Neural cell (in vitro differentiated cells): Measurements from ENCODE around the gene FAF1. TPM values are rescaled to one million over a fixed set of nuclear protein-coding genes. Genes with fewer than 3 reads are reported as not detected.

ENCODE experiments used
- H2AFZ ChIP-seq: fragments of 200-600, 300-800 bp; sonication (generic), shearing (Covaris generic); 2 replicates; pipeline ENCODE4 v1.6.0; 2014; ENCODE audit warnings: low read depth, mild to moderate bottlenecking, antibody characterized with exemption, low read length, moderate library complexity
- H3F3A ChIP-seq: fragments of 200-600 bp; shearing (Covaris generic); 2 replicates; pipeline ENCODE4 v1.6.1; 2016; ENCODE audit warnings: mild to moderate bottlenecking, moderate library complexity, mixed read lengths, antibody characterized with exemption, low read length; ENCODE audit not compliant: insufficient read depth, poor library complexity, severe bottlenecking
- H3K27ac ChIP-seq: fragments of 200-600, 300-800 bp; sonication (generic), shearing (Covaris generic); 2 replicates; pipeline ENCODE4 v1.5.1; 2014; ENCODE audit warnings: mild to moderate bottlenecking, low read length, moderate library complexity
- H3K27me3 ChIP-seq: fragments of 300-800, 200-600 bp; sonication (generic), shearing (Covaris generic); 2 replicates; pipeline ENCODE4 v1.6.0; 2014; ENCODE audit warnings: mild to moderate bottlenecking, low read depth, low read length, moderate library complexity; ENCODE audit not compliant: insufficient read depth
- H3K36me3 ChIP-seq: fragments of 300-800, 200-600 bp; sonication (generic), shearing (Covaris generic); 2 replicates; pipeline ENCODE4 v1.5.1; 2014; ENCODE audit warnings: mild to moderate bottlenecking, antibody characterized with exemption, low read length, moderate library complexity; ENCODE audit not compliant: insufficient read depth
- H3K4me2 ChIP-seq: fragments of 300-800, 200-600 bp; sonication (generic), shearing (Covaris generic); 2 replicates; pipeline ENCODE4 v1.6.0; 2014; ENCODE audit warnings: mild to moderate bottlenecking, low read length
- H3K4me3 ChIP-seq: fragments of 300-800, 200-600 bp; sonication (generic), shearing (Covaris generic); 2 replicates; pipeline ENCODE4 v1.5.1; 2014; ENCODE audit warnings: mild to moderate bottlenecking, low read length, moderate library complexity
- H3K79me2 ChIP-seq: fragments of 200-600 bp; shearing (Covaris generic); replicated peaks from 2 replicates; pipeline ENCODE4 v1.6.0; 2014; ENCODE audit warnings: mild to moderate bottlenecking, low read length, moderate library complexity; ENCODE audit not compliant: insufficient read depth
- H3K9ac ChIP-seq: fragments of 300-800, 200-600 bp; sonication (generic), shearing (Covaris generic); 2 replicates; pipeline ENCODE4 v1.6.1; 2016; ENCODE audit warnings: mild to moderate bottlenecking, low read length, mixed read lengths
- H3K9me2 ChIP-seq: fragments of 200-600 bp; shearing (Covaris generic); 2 replicates; pipeline ENCODE4 v1.6.1; 2016; ENCODE audit warnings: mild to moderate bottlenecking, low read length, mixed read lengths; ENCODE audit not compliant: insufficient read depth
- H3K9me3 ChIP-seq: fragments of 200-600, 300-800 bp; sonication (generic), shearing (Covaris generic); 2 replicates; pipeline ENCODE4 v1.6.1; 2016; ENCODE audit warnings: mild to moderate bottlenecking, mixed run types, low read length, moderate library complexity, mixed read lengths
- H4K20me1 ChIP-seq: fragments of 200-600 bp; shearing (Covaris generic); 2 replicates; pipeline ENCODE4 v1.6.1; 2016; ENCODE audit warnings: mild to moderate bottlenecking, mixed run types; ENCODE audit not compliant: insufficient read depth
- CTCF ChIP-seq: fragments of 450-650 bp; IDR thresholded peaks from 2 replicates; pipeline ENCODE4 v1.5.1; 2014; ENCODE audit warnings: antibody characterized with exemption, mild to moderate bottlenecking, moderate library complexity; ENCODE audit not compliant: poor library complexity, severe bottlenecking
- EP300 ChIP-seq: fragments of 450-650 bp; conservative IDR thresholded peaks from 2 replicates; pipeline ENCODE4 v1.6.1; 2014; ENCODE audit warnings: antibody characterized with exemption, mild to moderate bottlenecking, moderate library complexity; ENCODE audit not compliant: poor library complexity, severe bottlenecking
- EZH2 ChIP-seq: fragments of 200-600, 300-800 bp; shearing (Covaris generic), sonication (generic); IDR thresholded peaks from 2 replicates; pipeline ENCODE4 v1.6.1; 2014; ENCODE audit warnings: antibody characterized with exemption, low read length, borderline replicate concordance, mild to moderate bottlenecking; ENCODE audit not compliant: insufficient read depth, poor library complexity, severe bottlenecking
- MXI1 ChIP-seq: fragments of 450-650 bp; conservative IDR thresholded peaks from 2 replicates; pipeline ENCODE4 v1.6.1; 2014; ENCODE audit warnings: antibody characterized with exemption, mild to moderate bottlenecking; ENCODE audit not compliant: poor library complexity, severe bottlenecking
- POLR2AphosphoS5 ChIP-seq: IDR thresholded peaks from 2 replicates; pipeline ENCODE4 v1.6.1; 2012
- RAD21 ChIP-seq: fragments of 450-650 bp; conservative IDR thresholded peaks from 2 replicates; pipeline ENCODE4 v1.6.1; 2014; ENCODE audit warnings: antibody characterized with exemption, mild to moderate bottlenecking, moderate library complexity
- REST ChIP-seq: IDR thresholded peaks from 2 replicates; pipeline ENCODE4 v1.6.1; 2012; ENCODE audit warnings: borderline replicate concordance
- SMC3 ChIP-seq: fragments of 450-650 bp; conservative IDR thresholded peaks from 2 replicates; pipeline ENCODE4 v1.6.1; 2014; ENCODE audit warnings: antibody characterized with exemption, mild to moderate bottlenecking, moderate library complexity; ENCODE audit not compliant: poor library complexity
- TAF1 ChIP-seq: IDR thresholded peaks from 2 replicates; pipeline ENCODE4 v1.6.1; 2012; ENCODE audit warnings: low read depth
- polyA plus RNA-seq: library from polyadenylated mRNA; depleted of rRNA; stranded (reverse); fragments of >200 nt; gene quantifications from 2 replicates; pipeline ENCODE4 v1.2.3, GENCODE V29; 2014

FAF1 gene
- polyA plus RNA-seq, 1 donor from 2014 or later: 52.1 TPM

GRCh38 chr1:51002516-51002915, 42.4 kb upstream of the FAF1 start:
- Histone ChIP-seq H2AFZ (no peak overlapping the region), H3K9ac (no peak overlapping the region), H3K79me2 (no peaks in the 10 kb centered on the region), H3K36me3 (no peaks in the 10 kb centered on the region), H3K4me2 (no peak overlapping the region), H3K9me2 (no peaks in the 10 kb centered on the region), H3K9me3 (no peaks in the 10 kb centered on the region), H3F3A (no peaks in the 10 kb centered on the region), H4K20me1 (no peaks in the 10 kb centered on the region), H3K4me3 (no peak overlapping the region), H3K27ac (no peak overlapping the region), H3K27me3 (no peaks in the 10 kb centered on the region)
- TF ChIP-seq EZH2 (no peak), RAD21 (no peak), MXI1 (no peak), TAF1 (no peak), SMC3 (no peak), POLR2AphosphoS5 (no peak), EP300 (no peak), CTCF (no peak), REST (no peak)

GRCh38 chr1:51000651-51001050, 40.6 kb upstream of the FAF1 start:
- no peaks in the 10 kb centered on the region for H3K9me3 ChIP-seq
- no peaks in the 10 kb centered on the region for H3K9me2 ChIP-seq
- TF ChIP-seq RAD21 (no peak), EZH2 (no peak), SMC3 (no peak), CTCF (no peak), REST (no peak), TAF1 (no peak), EP300 (no peak), MXI1 (no peak), POLR2AphosphoS5 (no peak)
- H2AFZ ChIP-seq: no peak overlapping the region
- H3K9ac ChIP-seq: no peak overlapping the region
- H3K4me2 ChIP-seq: no peak overlapping the region
- H3K36me3 ChIP-seq: no peaks in the 10 kb centered on the region
- H3K79me2 ChIP-seq: no peaks in the 10 kb centered on the region
- no peak overlapping the region for H3K27ac ChIP-seq
- H3K27me3 ChIP-seq: no peaks in the 10 kb centered on the region
- no peaks in the 10 kb centered on the region for H4K20me1 ChIP-seq
- no peaks in the 10 kb centered on the region for H3F3A ChIP-seq
- no peak overlapping the region for H3K4me3 ChIP-seq
